Measurements from ENCODE around the gene TMEM120B.

GRCh38 chr12:121711361-121712189 is 977 bp upstream of the TMEM120B start:
- no peak for TF ChIP-seq YY1 (IDR thresholded peaks at IDR 0.05; ENCODE audit: insufficient read depth, insufficient read length)
- TF ChIP-seq ZNF274 (IDR thresholded peaks at IDR 0.05; ENCODE audit: low read depth, low read length): no peak
- no peak for TF ChIP-seq SUZ12 (IDR thresholded peaks at IDR 0.05; ENCODE audit: extremely low read depth, insufficient read depth, insufficient read length)

Data from NT2/D1 (cell line).